ENCODE measurements around the gene FEZF2.

The FEZF2 gene

DNA sequence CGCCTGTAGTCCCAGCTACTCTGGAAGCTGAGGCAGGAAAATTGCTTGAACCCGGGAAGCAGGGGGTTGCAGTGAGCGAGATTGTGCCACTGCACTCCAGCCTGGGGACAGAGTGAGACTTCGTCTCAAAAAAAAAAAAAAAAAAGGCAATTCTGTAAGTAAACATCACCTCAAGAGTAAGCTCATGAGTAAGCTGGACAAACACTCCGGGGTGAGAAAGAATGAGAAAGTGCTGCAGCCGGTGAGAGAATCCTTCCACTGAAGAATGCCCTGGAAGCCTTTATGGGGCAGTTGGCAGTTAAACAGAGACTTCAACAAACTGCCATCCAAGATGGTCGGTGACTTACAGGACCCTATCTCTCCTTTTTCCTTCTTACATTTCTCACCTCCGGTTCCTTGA, 47.5 kb downstream of the FEZF2 start:
- H3K4me3 ChIP-seq (ENCODE audit: low read depth, low read length): no peak overlapping the region
- H3K9me3 ChIP-seq (ENCODE audit: control insufficient read depth, insufficient read depth, low read length): no peaks in the 10 kb centered on the region
- H3K27ac ChIP-seq (ENCODE audit: low read depth, low read length): no peak overlapping the region
- H3K9ac ChIP-seq (ENCODE audit: low read depth, low read length): no peak overlapping the region
- H3K36me3 ChIP-seq (ENCODE audit: control insufficient read depth, insufficient read depth, low read length): peaks cover 19% of the 10 kb centered on the region
- no peaks in the 10 kb centered on the region for H3K4me1 ChIP-seq (ENCODE audit: control insufficient read depth, insufficient read depth, low read length)
- no peaks in the 10 kb centered on the region for H3K27me3 ChIP-seq (ENCODE audit: control insufficient read depth, insufficient read depth, low read length)

DNA sequence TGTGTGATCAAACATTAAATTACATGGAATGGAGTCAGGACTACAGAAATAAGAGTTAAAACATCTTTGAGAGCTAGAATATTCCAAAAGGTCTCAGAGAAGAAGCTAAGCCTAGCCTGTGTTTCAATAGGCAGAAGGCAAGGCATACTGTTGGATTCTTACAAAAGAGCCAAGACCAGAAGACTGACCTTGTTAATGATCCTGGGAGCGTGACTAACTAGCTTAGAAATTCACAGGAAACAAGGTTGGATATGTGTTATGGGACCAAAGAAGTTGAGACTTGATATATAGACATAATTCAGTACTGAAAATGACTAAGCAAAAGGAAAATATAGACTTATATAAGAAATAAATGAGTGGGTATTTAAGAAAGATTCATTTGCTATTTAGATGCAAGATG, 50.1 kb downstream of the FEZF2 start:
- peaks cover 19% of the 10 kb centered on the region for H3K36me3 ChIP-seq (ENCODE audit: control insufficient read depth, insufficient read depth, low read length)
- no peaks in the 10 kb centered on the region for H3K4me1 ChIP-seq (ENCODE audit: control insufficient read depth, insufficient read depth, low read length)
- H3K9me3 ChIP-seq (ENCODE audit: control insufficient read depth, insufficient read depth, low read length): peaks cover 5% of the 10 kb centered on the region; the same call in 1 of the 2 replicates
- no peak overlapping the region for H3K4me3 ChIP-seq (ENCODE audit: low read depth, low read length)
- H3K27me3 ChIP-seq (ENCODE audit: control insufficient read depth, insufficient read depth, low read length): no peaks in the 10 kb centered on the region
- H3K27ac ChIP-seq (ENCODE audit: low read depth, low read length): no peak overlapping the region
- H3K9ac ChIP-seq (ENCODE audit: low read depth, low read length): no peak overlapping the region
